GM23338 (cell line): ENCODE results near the gene KPNA4. TPM values are rescaled to one million over a fixed set of nuclear protein-coding genes. Genes with fewer than 3 reads are reported as not detected.

Experiments
- ATAC-seq: fragments of 200-7000 bp; cut with Tn5 transposase; 3 replicates; pipeline ENCODE4 v1.9.1; 2020
- DNase-seq: peaks from one replicate; pipeline ENCODE4 v3.0.0-alpha.2; 2015; ENCODE audit warnings: low spot score
- H2AFZ ChIP-seq: fragments of 200-600 bp; sonication (generic); 2 replicates; pipeline ENCODE4 v1.8.0; 2016; ENCODE audit warnings: antibody characterized with exemption, mild to moderate bottlenecking, moderate library complexity
- H3F3A ChIP-seq: fragments of 200-600 bp; sonication (generic); replicated peaks from 2 replicates; pipeline ENCODE4 v1.8.0; 2017; ENCODE audit warnings: antibody characterized with exemption, mixed run types, low read depth
- H3K27ac ChIP-seq: fragments of 200-600 bp; sonication (generic); 2 replicates; pipeline ENCODE4 v1.6.1; 2016; ENCODE audit warnings: low read depth
- H3K27me3 ChIP-seq: fragments of 200-600 bp; sonication (generic); 2 replicates; pipeline ENCODE4 v1.8.0; 2016; ENCODE audit warnings: mild to moderate bottlenecking, mixed run types, moderate library complexity; ENCODE audit not compliant: insufficient read depth
- H3K36me3 ChIP-seq: fragments of 200-600 bp; sonication (generic); 2 replicates; pipeline ENCODE4 v1.8.0; 2016; ENCODE audit warnings: mild to moderate bottlenecking; ENCODE audit not compliant: insufficient read depth
- H3K4me1 ChIP-seq: fragments of 200-600 bp; sonication (generic); 2 replicates; pipeline ENCODE4 v1.8.0; 2016; ENCODE audit warnings: mild to moderate bottlenecking, moderate library complexity; ENCODE audit not compliant: insufficient read depth
- H3K4me2 ChIP-seq: fragments of 200-600 bp; sonication (generic); 2 replicates; pipeline ENCODE4 v1.7.1; 2017; ENCODE audit warnings: mixed run types
- H3K4me3 ChIP-seq: fragments of 200-600 bp; sonication (generic); 2 replicates; pipeline ENCODE4 v1.6.1; 2016; ENCODE audit warnings: mixed run types
- H3K79me2 ChIP-seq: fragments of 200-600 bp; sonication (generic); replicated peaks from 2 replicates; pipeline ENCODE4 v1.8.0; 2017; ENCODE audit warnings: mild to moderate bottlenecking; ENCODE audit not compliant: insufficient read depth
- H3K9me2 ChIP-seq: fragments of 200-600 bp; sonication (generic); 2 replicates; pipeline ENCODE4 v1.8.0; 2017; ENCODE audit not compliant: insufficient read depth
- H4K20me1 ChIP-seq: fragments of 200-600 bp; sonication (generic); replicated peaks from 2 replicates; pipeline ENCODE4 v1.8.0; 2017; ENCODE audit warnings: mild to moderate bottlenecking; ENCODE audit not compliant: insufficient read depth
- H3K27ac Mint-ChIP-seq: 2 replicates; pipeline ENCODE4 v1.8.0; 2020; ENCODE audit warnings: inconsistent platforms, mild to moderate bottlenecking, moderate library complexity, mixed read lengths
- H3K27me3 Mint-ChIP-seq: 3 replicates; pipeline ENCODE4 v1.8.0; 2022; ENCODE audit warnings: low read depth, mild to moderate bottlenecking, moderate library complexity, mixed read lengths, inconsistent platforms; ENCODE audit not compliant: insufficient read depth, poor library complexity
- H3K36me3 Mint-ChIP-seq: 3 replicates; pipeline ENCODE4 v1.8.0; 2021; ENCODE audit warnings: low read depth, mild to moderate bottlenecking, inconsistent platforms, moderate library complexity, mixed read lengths
- H3K4me1 Mint-ChIP-seq: 3 replicates; pipeline ENCODE4 v1.8.0; 2020; ENCODE audit warnings: mild to moderate bottlenecking, inconsistent platforms, mixed read lengths
- H3K4me3 Mint-ChIP-seq: 3 replicates; pipeline ENCODE4 v1.8.0; 2021; ENCODE audit warnings: moderate library complexity, mild to moderate bottlenecking, inconsistent platforms, mixed read lengths
- H3K9me3 Mint-ChIP-seq: 3 replicates; pipeline ENCODE4 v1.8.0; 2020; ENCODE audit warnings: moderate library complexity, mild to moderate bottlenecking, inconsistent platforms, mixed read lengths
- CREB1 ChIP-seq: fragments of 250-450 bp; sonication (Bioruptor Pico); IDR thresholded peaks from 2 replicates; pipeline ENCODE4 v1.5.0; 2020; ENCODE audit warnings: low read depth, mild to moderate bottlenecking, moderate library complexity
- CTCF ChIP-seq, 2 experiments: fragments of 200-600 bp in 1 of 2; sonication (generic) in 1 of 2; conservative IDR thresholded peaks; 2 replicates each; pipeline versions ENCODE4 v1.5.1 to v1.6.1; 2016 to 2017; ENCODE audit warnings: antibody characterized with exemption in 2 of 2, low read depth in 2 of 2, mild to moderate bottlenecking in 2 of 2, moderate library complexity in 1 of 2
- EZH2 ChIP-seq: fragments of 200-600 bp; sonication (generic); IDR thresholded peaks from one replicate; pipeline ENCODE4 v1.8.0; 2017; ENCODE audit warnings: antibody characterized with exemption, mild to moderate bottlenecking, low read depth; ENCODE audit not compliant: unreplicated experiment
- EZH2phosphoT487 ChIP-seq: fragments of 200-600 bp; sonication (generic); IDR thresholded peaks from one replicate; pipeline ENCODE4 v1.8.1; 2018; ENCODE audit warnings: antibody characterized with exemption; ENCODE audit not compliant: unreplicated experiment
- NANOG ChIP-seq: IDR thresholded peaks from 2 replicates; pipeline ENCODE4 v1.6.1; 2016; ENCODE audit warnings: antibody characterized with exemption, borderline replicate concordance
- POLR2AphosphoS5 ChIP-seq: IDR thresholded peaks from 2 replicates; pipeline ENCODE4 v1.6.1; 2016; ENCODE audit warnings: antibody characterized with exemption, low read depth
- STAT1 ChIP-seq: IDR thresholded peaks from one replicate; pipeline ENCODE4 v1.6.1; 2016; ENCODE audit warnings: antibody characterized with exemption; ENCODE audit not compliant: unreplicated experiment
- ZNF114 ChIP-seq: fragments of 250-450 bp; sonication (Bioruptor Pico); IDR thresholded peaks from 2 replicates; pipeline ENCODE4 v1.5.0; 2020; ENCODE audit warnings: mild to moderate bottlenecking, moderate library complexity
- ZNF331 ChIP-seq: fragments of 250-450 bp; sonication (Bioruptor Pico); IDR thresholded peaks from 2 replicates; pipeline ENCODE4 v1.5.0; 2020; ENCODE audit warnings: low read depth, mild to moderate bottlenecking, moderate library complexity
- ZNF462 ChIP-seq: fragments of 250-450 bp; sonication (Bioruptor Pico); IDR thresholded peaks from 2 replicates; pipeline ENCODE4 v1.5.0; 2020; ENCODE audit warnings: mild to moderate bottlenecking, moderate library complexity
- polyA plus RNA-seq: library from polyadenylated mRNA; unstranded; fragments of >200 nt; fragmentation: Nextera tagmentation; extraction: Ambion mirVana; gene quantifications from 2 replicates; pipeline ENCODE4 v1.2.1, GENCODE V29; 2016
- total RNA-seq: library from RNA; depleted of rRNA; stranded (reverse); fragments of >200 nt; shearing (Covaris generic); gene quantifications from 2 replicates; pipeline ENCODE4 v1.2.3, GENCODE V29; 2014
- TF ChIP-seq, protein P1 (sequence below): IDR thresholded peaks from 2 replicates; pipeline ENCODE4 v1.6.1; 2016; ENCODE audit warnings: antibody characterized with exemption

Gene KPNA4
- total and polyA plus RNA-seq, 2 experiments from 2014 or later = 17.8 to 36.2 TPM

- Mint-ChIP-seq H3K4me3 (peak overlapping the region; percentile 60), H3K4me1 (peaks cover 16% of the 10 kb centered on the region; the same call in 2 of the 3 replicates), H3K9me3 (peaks cover 7% of the 10 kb centered on the region; the same call in 1 of the 3 replicates), H3K27me3 (peaks cover 2% of the 10 kb centered on the region), H3K36me3 (peaks cover 66% of the 10 kb centered on the region), H3K27ac (no peak overlapping the region)
- Histone ChIP-seq H3K27me3 (no peaks in the 10 kb centered on the region), H3K4me1 (peaks cover 10% of the 10 kb centered on the region), H3K4me2 (peak overlapping the region; percentile 80), H3K9me2 (no peaks in the 10 kb centered on the region), H2AFZ (no peak overlapping the region), H3K36me3 (peaks cover 18% of the 10 kb centered on the region), H3F3A (no peaks in the 10 kb centered on the region), H3K79me2 (peaks cover 76% of the 10 kb centered on the region), H4K20me1 (peaks cover 16% of the 10 kb centered on the region; the same call in 1 of the 2 replicates), H3K4me3 (peak overlapping the region; percentile 65), H3K27ac (no peak overlapping the region)
- ATAC-seq (no peak), DNase-seq (no peak)
- TF ChIP-seq POLR2AphosphoS5 = no peak
- no peak for TF ChIP-seq ZNF331 (CRISPR knock-in tag)
These were observed 118.8 kb downstream of the KPNA4 start for GRCh38 chr3:160446522-160447056.

GRCh38 chr3:160445854-160446253, 119.5 kb downstream of the KPNA4 start:
- no peak for TF ChIP-seq EZH2phosphoT487
- TF ChIP-seq POLR2AphosphoS5 = no peak
- TF ChIP-seq ZNF462 (CRISPR knock-in tag) = no peak
- no peak for TF ChIP-seq CTCF (conservative IDR thresholded peaks at IDR 0.05; ENCODE audit: low read depth in 2 of 2)
- no peak for TF ChIP-seq EZH2
- no peak for TF ChIP-seq CREB1
- TF ChIP-seq ZNF331 (CRISPR knock-in tag) = no peak
- TF ChIP-seq STAT1 = no peak
- no peak for TF ChIP-seq NANOG
- TF ChIP-seq, protein P1, sequence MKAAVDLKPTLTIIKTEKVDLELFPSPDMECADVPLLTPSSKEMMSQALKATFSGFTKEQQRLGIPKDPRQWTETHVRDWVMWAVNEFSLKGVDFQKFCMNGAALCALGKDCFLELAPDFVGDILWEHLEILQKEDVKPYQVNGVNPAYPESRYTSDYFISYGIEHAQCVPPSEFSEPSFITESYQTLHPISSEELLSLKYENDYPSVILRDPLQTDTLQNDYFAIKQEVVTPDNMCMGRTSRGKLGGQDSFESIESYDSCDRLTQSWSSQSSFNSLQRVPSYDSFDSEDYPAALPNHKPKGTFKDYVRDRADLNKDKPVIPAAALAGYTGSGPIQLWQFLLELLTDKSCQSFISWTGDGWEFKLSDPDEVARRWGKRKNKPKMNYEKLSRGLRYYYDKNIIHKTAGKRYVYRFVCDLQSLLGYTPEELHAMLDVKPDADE = no peak
- no peak for TF ChIP-seq ZNF114 (CRISPR knock-in tag)
- Mint-ChIP-seq H3K36me3 (peaks cover 73% of the 10 kb centered on the region), H3K27ac (no peak overlapping the region), H3K9me3 (peaks cover 7% of the 10 kb centered on the region; the same call in 1 of the 3 replicates), H3K4me3 (peak overlapping the region; percentile 35; the same call in 1 of the 3 replicates), H3K27me3 (peaks cover 2% of the 10 kb centered on the region), H3K4me1 (peaks cover 19% of the 10 kb centered on the region; the same call in 2 of the 3 replicates)
- DNase-seq = no peak
- no peak overlapping the region for H2AFZ ChIP-seq
- H3K9me2 ChIP-seq = no peaks in the 10 kb centered on the region
- no peaks in the 10 kb centered on the region for H3F3A ChIP-seq
- H3K36me3 ChIP-seq = peaks cover 18% of the 10 kb centered on the region
- H3K79me2 ChIP-seq = peaks cover 83% of the 10 kb centered on the region
- peaks cover 10% of the 10 kb centered on the region for H3K4me1 ChIP-seq
- no peak overlapping the region for H3K27ac ChIP-seq
- no peak overlapping the region for H3K4me3 ChIP-seq
- peaks cover 20% of the 10 kb centered on the region; the same call in 1 of the 2 replicates for H4K20me1 ChIP-seq
- ATAC-seq = no peak
- H3K4me2 ChIP-seq = no peak overlapping the region; the same call in 1 of the 2 replicates
- H3K27me3 ChIP-seq = no peaks in the 10 kb centered on the region
